ENCODE results near the gene FHOD1.

The FHOD1 gene

DNA sequence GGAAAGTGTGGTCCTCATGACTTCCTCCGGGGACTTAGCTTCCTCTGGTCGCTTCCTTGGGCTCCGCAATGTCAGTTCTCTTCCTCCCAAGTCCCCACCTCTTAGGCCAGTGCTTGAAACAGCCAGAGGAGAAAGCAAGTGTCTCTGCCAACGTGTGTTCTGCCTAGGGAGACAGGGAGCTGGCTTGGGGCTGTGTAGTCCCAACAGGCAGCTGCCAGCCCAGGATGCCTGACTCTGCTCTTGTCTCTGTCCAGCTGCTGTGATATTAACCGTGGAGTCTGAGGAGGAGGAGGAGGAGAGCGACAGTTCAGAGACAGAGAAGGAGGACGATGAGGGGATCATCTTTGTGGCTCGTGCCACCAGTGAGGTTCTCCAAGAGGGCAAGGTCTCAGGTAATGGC, 18.6 kb upstream of the FHOD1 start:
- in situ Hi-C loops (cut with HindIII; ENCODE audit: low sequenced_read_pairs), result loop anchor here (10.0 kb wide), 1 partner anchor 179 kb away; no protein-coding TSS in a partner anchor
- TF ChIP-seq, protein P1, sequence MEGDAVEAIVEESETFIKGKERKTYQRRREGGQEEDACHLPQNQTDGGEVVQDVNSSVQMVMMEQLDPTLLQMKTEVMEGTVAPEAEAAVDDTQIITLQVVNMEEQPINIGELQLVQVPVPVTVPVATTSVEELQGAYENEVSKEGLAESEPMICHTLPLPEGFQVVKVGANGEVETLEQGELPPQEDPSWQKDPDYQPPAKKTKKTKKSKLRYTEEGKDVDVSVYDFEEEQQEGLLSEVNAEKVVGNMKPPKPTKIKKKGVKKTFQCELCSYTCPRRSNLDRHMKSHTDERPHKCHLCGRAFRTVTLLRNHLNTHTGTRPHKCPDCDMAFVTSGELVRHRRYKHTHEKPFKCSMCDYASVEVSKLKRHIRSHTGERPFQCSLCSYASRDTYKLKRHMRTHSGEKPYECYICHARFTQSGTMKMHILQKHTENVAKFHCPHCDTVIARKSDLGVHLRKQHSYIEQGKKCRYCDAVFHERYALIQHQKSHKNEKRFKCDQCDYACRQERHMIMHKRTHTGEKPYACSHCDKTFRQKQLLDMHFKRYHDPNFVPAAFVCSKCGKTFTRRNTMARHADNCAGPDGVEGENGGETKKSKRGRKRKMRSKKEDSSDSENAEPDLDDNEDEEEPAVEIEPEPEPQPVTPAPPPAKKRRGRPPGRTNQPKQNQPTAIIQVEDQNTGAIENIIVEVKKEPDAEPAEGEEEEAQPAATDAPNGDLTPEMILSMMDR (IDR thresholded peaks at IDR 0.05; ENCODE audit: low read depth, low read length, missing control alignments), result no peak
- DNase-seq (ENCODE audit: low read depth), result no peak
- H3K4me3 ChIP-seq (ENCODE audit: low read depth, low read length), result no peak overlapping the region

- TF ChIP-seq, protein P1 (IDR thresholded peaks at IDR 0.05; ENCODE audit: low read depth, low read length, missing control alignments), result no peak
- in situ Hi-C loops (cut with HindIII; ENCODE audit: low sequenced_read_pairs), result loop anchor here (5.0 to 10.0 kb wide), 2 partner anchors 72 to 180 kb away; no protein-coding TSS in a partner anchor
- H3K4me3 ChIP-seq (ENCODE audit: low read depth, low read length), result no peak overlapping the region
- DNase-seq (ENCODE audit: low read depth), result no peak
Observed at GRCh38 chr16:67264866-67265265, 17.6 kb upstream of the FHOD1 start.

DNA sequence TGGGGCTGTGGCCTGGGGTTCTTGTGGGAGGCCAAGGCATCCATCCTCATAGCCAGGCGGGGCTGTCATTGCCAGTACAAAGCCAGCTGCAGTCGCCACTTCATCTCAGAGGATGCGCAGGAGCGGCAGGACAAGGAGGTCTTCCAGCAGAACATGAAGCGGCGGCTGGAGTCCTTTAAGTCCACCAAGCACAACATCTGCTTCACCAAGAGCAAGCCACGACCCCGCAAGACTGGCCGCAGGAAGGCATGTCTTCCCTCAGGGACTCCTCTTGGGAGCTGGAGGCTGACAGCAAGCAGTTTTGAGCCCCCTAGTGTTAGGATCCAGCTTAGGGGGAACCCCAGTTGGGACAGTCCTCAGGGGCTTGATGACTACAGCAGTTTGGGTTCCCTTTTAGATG, 17.0 kb upstream of the FHOD1 start:
- no peak for DNase-seq (ENCODE audit: low read depth)
- no peak overlapping the region for H3K4me3 ChIP-seq (ENCODE audit: low read depth, low read length)
- in situ Hi-C loops (cut with HindIII; ENCODE audit: low sequenced_read_pairs), result loop anchor here (5.0 to 10.0 kb wide), 2 partner anchors 73 to 181 kb away; no protein-coding TSS in a partner anchor
- TF ChIP-seq, protein P1 (IDR thresholded peaks at IDR 0.05; ENCODE audit: low read depth, low read length, missing control alignments), result peak; percentile 17

GRCh38 chr16:67263201-67263600, 15.9 kb upstream of the FHOD1 start:
- in situ Hi-C loops (cut with HindIII; ENCODE audit: low sequenced_read_pairs), result loop anchor here (5.0 to 10.0 kb wide), 2 partner anchors 74 to 182 kb away; no protein-coding TSS in a partner anchor
- DNase-seq (ENCODE audit: low read depth), result no peak
- TF ChIP-seq, protein P1 (IDR thresholded peaks at IDR 0.05; ENCODE audit: low read depth, low read length, missing control alignments), result no peak
- H3K4me3 ChIP-seq (ENCODE audit: low read depth, low read length), result no peak overlapping the region

- DNase-seq (ENCODE audit: low read depth), result peak; percentile 47
- no peak overlapping the region for H3K4me3 ChIP-seq (ENCODE audit: low read depth, low read length)
- in situ Hi-C loops (cut with HindIII; ENCODE audit: low sequenced_read_pairs), result loop anchor here (5.0 to 10.0 kb wide), 2 partner anchors 77 to 184 kb away; no protein-coding TSS in a partner anchor
- TF ChIP-seq, protein P1 (IDR thresholded peaks at IDR 0.05; ENCODE audit: low read depth, low read length, missing control alignments), result peak; percentile 81
Observed at GRCh38 chr16:67260426-67261063, 13.3 kb upstream of the FHOD1 start.

GRCh38 chr16:67259705-67260104, 12.4 kb upstream of the FHOD1 start:
- in situ Hi-C loops (cut with HindIII; ENCODE audit: low sequenced_read_pairs), result loop anchor here (5.0 to 10.0 kb wide), 2 partner anchors 78 to 185 kb away; no protein-coding TSS in a partner anchor
- DNase-seq (ENCODE audit: low read depth), result no peak
- no peak overlapping the region for H3K4me3 ChIP-seq (ENCODE audit: low read depth, low read length)
- TF ChIP-seq, protein P1 (IDR thresholded peaks at IDR 0.05; ENCODE audit: low read depth, low read length, missing control alignments), result no peak
